ENCODE measurements around the gene EHBP1. TPM values are rescaled to one million over a fixed set of nuclear protein-coding genes. Genes with fewer than 3 reads are reported as not detected.

Gene EHBP1
- polyA plus RNA-seq, 3 donors, result 4.2 to 6.1 (median 6.0) TPM

- TF ChIP-seq CTCF (IDR thresholded peaks at IDR 0.05), result no peak
- no peak overlapping the region for H3K4me2 ChIP-seq (replicated peaks; ENCODE audit: extremely low read depth, low read length, poor library complexity, severe bottlenecking)
- H3K9me3 ChIP-seq (replicated peaks in 1 of 2; ENCODE audit: control insufficient read depth in 1 of 2, insufficient read depth in 1 of 2, low read length in 2 of 2), result no peaks in the 10 kb centered on the region
- Mint-ChIP-seq H3K4me3 (no peak overlapping the region), H3K27me3 (ENCODE audit: low read depth in 3 of 3) (peaks cover 0 to 9% (median 1%) of the 10 kb centered on the region in 3 donors), H3K27ac (no peak overlapping the region), H3K4me1 (no peaks in the 10 kb centered on the region), H3K36me3 (no peaks in the 10 kb centered on the region), H3K9me3 (peaks cover 0 to 3% (median 0%) of the 10 kb centered on the region in 7 donors)
- no CpG with 5 or more reads among the region's 2 CpGs for WGBS (ENCODE audit: insufficient coverage)
- H4K20me1 ChIP-seq (ENCODE audit: insufficient read depth, low read length), result no peaks in the 10 kb centered on the region
- no peak overlapping the region for H3K4me3 ChIP-seq (replicated peaks in 1 of 3; ENCODE audit: low read depth in 2 of 3, low read length in 3 of 3)
- no peak overlapping the region for H3K9ac ChIP-seq (ENCODE audit: insufficient read depth, low read length, poor library complexity, severe bottlenecking)
- H3K79me2 ChIP-seq (ENCODE audit: insufficient read depth, low read length), result no peaks in the 10 kb centered on the region
- no peaks in the 10 kb centered on the region for H3K36me3 ChIP-seq (replicated peaks in 1 of 2; ENCODE audit: control insufficient read depth in 1 of 2, insufficient read depth in 2 of 2, low read length in 2 of 2)
- DNase-seq, result no peak
- no peaks in the 10 kb centered on the region for H3K27me3 ChIP-seq (ENCODE audit: control insufficient read depth in 2 of 2, insufficient read depth in 2 of 2, low read length in 2 of 2)
- no peak overlapping the region for H2AFZ ChIP-seq (ENCODE audit: insufficient read depth, low read depth, low read length, poor library complexity, severe bottlenecking)
- no peak overlapping the region for H3K27ac ChIP-seq (ENCODE audit: low read depth in 1 of 2, low read length in 2 of 2)
- intact Hi-C loops (cut with micrococcal nuclease), result no loop called here
- H3K4me1 ChIP-seq (ENCODE audit: control insufficient read depth in 1 of 2, insufficient read depth in 2 of 2, low read length in 2 of 2), result no peaks in the 10 kb centered on the region
Observed at GRCh38 chr2:62687636-62688035, 17.9 kb upstream of the EHBP1 start.

GRCh38 chr2:62688771-62689170 is 16.7 kb upstream of the EHBP1 start:
- intact Hi-C loops (cut with micrococcal nuclease), result no loop called here
- H3K9me3 ChIP-seq (replicated peaks in 1 of 2; ENCODE audit: control insufficient read depth in 1 of 2, insufficient read depth in 1 of 2, low read length in 2 of 2), result no peaks in the 10 kb centered on the region
- H3K36me3 ChIP-seq (replicated peaks in 1 of 2; ENCODE audit: control insufficient read depth in 1 of 2, insufficient read depth in 2 of 2, low read length in 2 of 2), result no peaks in the 10 kb centered on the region
- DNase-seq, result no peak
- H3K27me3 ChIP-seq (ENCODE audit: control insufficient read depth in 2 of 2, insufficient read depth in 2 of 2, low read length in 2 of 2), result no peaks in the 10 kb centered on the region
- H3K4me1 ChIP-seq (ENCODE audit: control insufficient read depth in 1 of 2, insufficient read depth in 2 of 2, low read length in 2 of 2), result no peaks in the 10 kb centered on the region
- no peaks in the 10 kb centered on the region for H3K4me1 Mint-ChIP-seq
- no CpG with 5 or more reads among the region's 1 CpG for WGBS (ENCODE audit: insufficient coverage)
- TF ChIP-seq CTCF (IDR thresholded peaks at IDR 0.05), result no peak
- H3K27me3 Mint-ChIP-seq (ENCODE audit: low read depth in 3 of 3), result peaks cover 0 to 6% (median 1%) of the 10 kb centered on the region in 3 donors
- no peak overlapping the region for H2AFZ ChIP-seq (ENCODE audit: insufficient read depth, low read depth, low read length, poor library complexity, severe bottlenecking)
- no peak overlapping the region for H3K4me2 ChIP-seq (replicated peaks; ENCODE audit: extremely low read depth, low read length, poor library complexity, severe bottlenecking)
- peaks cover 0 to 2% (median 0%) of the 10 kb centered on the region in 7 donors for H3K9me3 Mint-ChIP-seq
- no peak overlapping the region for H3K4me3 ChIP-seq (replicated peaks in 1 of 3; ENCODE audit: low read depth in 2 of 3, low read length in 3 of 3)
- H4K20me1 ChIP-seq (ENCODE audit: insufficient read depth, low read length), result no peaks in the 10 kb centered on the region
- H3K79me2 ChIP-seq (ENCODE audit: insufficient read depth, low read length), result no peaks in the 10 kb centered on the region
- no peak overlapping the region for H3K27ac Mint-ChIP-seq
- H3K36me3 Mint-ChIP-seq, result no peaks in the 10 kb centered on the region
- no peak overlapping the region for H3K4me3 Mint-ChIP-seq
- H3K9ac ChIP-seq (ENCODE audit: insufficient read depth, low read length, poor library complexity, severe bottlenecking), result no peak overlapping the region
- no peak overlapping the region for H3K27ac ChIP-seq (ENCODE audit: low read depth in 1 of 2, low read length in 2 of 2)

Measured in CD14-positive monocyte (primary cell).